Natural killer cell (primary cell): ENCODE data around the gene HACD1. TPM values are rescaled to one million over a fixed set of nuclear protein-coding genes. Genes with fewer than 3 reads are reported as not detected.

ENCODE experiments used
- ATAC-seq, 3 donors: fragments of 150-1000 bp in 2 of 3; fragments of 200-7000 bp in 1 of 3; cut with Tn5 transposase; 1 replicate in 1 of 3; 2 replicates in 2 of 3; pipeline ENCODE4 v1.10.0; 2021; ENCODE audit warnings: mild to moderate bottlenecking in 2 of 3, moderate library complexity in 2 of 3
- DNase-seq, 2 donors: peaks; one replicate each; pipeline versions ENCODE4 v3.0.0 to v3.0.0-alpha.2; 2013 to 2021; ENCODE audit warnings: mixed read lengths in 1 of 2
- H3K27ac ChIP-seq: one replicate; pipeline ENCODE4 v1.5.1; 2013; ENCODE audit warnings: mild to moderate bottlenecking, low read length
- H3K27me3 ChIP-seq: one replicate; pipeline ENCODE4 v1.6.1; 2013; ENCODE audit warnings: low read length; ENCODE audit not compliant: control insufficient read depth, insufficient read depth
- H3K36me3 ChIP-seq: one replicate; pipeline ENCODE4 v1.6.1; 2013; ENCODE audit warnings: low read length; ENCODE audit not compliant: control insufficient read depth, insufficient read depth
- H3K4me1 ChIP-seq: one replicate; pipeline ENCODE4 v1.6.1; 2013; ENCODE audit warnings: low read length; ENCODE audit not compliant: control insufficient read depth, insufficient read depth
- H3K4me3 ChIP-seq: one replicate; pipeline ENCODE4 v1.5.1; 2013; ENCODE audit warnings: low read length
- H3K9me3 ChIP-seq: one replicate; pipeline ENCODE4 v1.6.1; 2013; ENCODE audit warnings: low read length; ENCODE audit not compliant: control insufficient read depth, insufficient read depth
- H3K27ac Mint-ChIP-seq, 2 donors: one replicate each; pipeline ENCODE4 v1.8.0; 2022; ENCODE audit warnings: mild to moderate bottlenecking in 2 of 2, mixed read lengths in 2 of 2, moderate library complexity in 1 of 2
- H3K27me3 Mint-ChIP-seq, 2 donors: one replicate each; pipeline ENCODE4 v1.8.0; 2022; ENCODE audit warnings: low read depth in 2 of 2, mixed read lengths in 2 of 2
- H3K36me3 Mint-ChIP-seq: one replicate; pipeline ENCODE4 v1.8.0; 2022; ENCODE audit warnings: mixed read lengths
- H3K4me1 Mint-ChIP-seq, 2 donors: one replicate each; pipeline ENCODE4 v1.8.0; 2022; ENCODE audit warnings: mixed read lengths in 2 of 2
- H3K4me3 Mint-ChIP-seq: one replicate; pipeline ENCODE4 v1.8.0; 2022; ENCODE audit warnings: mild to moderate bottlenecking, moderate library complexity, mixed read lengths
- H3K9me3 Mint-ChIP-seq, 2 donors: one replicate each; pipeline ENCODE4 v1.8.0; 2022; ENCODE audit warnings: mixed read lengths in 2 of 2
- WGBS: methylation state at CpG from one replicate; pipeline ENCODE4 v1.1.7; 2013; ENCODE audit warnings: missing lambda C conversion rate; ENCODE audit not compliant: insufficient coverage; 5-methylcytosine and 5-hydroxymethylcytosine counted together
- intact Hi-C: fragments of 100-400 bp; cut with micrococcal nuclease; formaldehyde crosslinking; loops from one replicate; pipeline ENCODE4 v1.14.2; 2022
- total RNA-seq, 4 donors: library from RNA; stranded (reverse); fragments of 120-200 nt in 1 of 4; gene quantifications; one replicate each; pipeline versions ENCODE4 v1.2.3 to v1.2.4, GENCODE V29; 2013 to 2022
- TF ChIP-seq, protein P1 (sequence below): fragments of 200-600 bp; IDR thresholded peaks from one replicate; pipeline ENCODE4 v1.8.0; 2022; ENCODE audit warnings: antibody characterized with exemption

Gene HACD1
- total RNA-seq, 3 donors from 2014 or later (not counting 1 experiment from before 2014, with no cell fraction given): 0.82 to 1.5 (median 0.87) TPM

- no peak for DNase-seq
- no peaks in the 10 kb centered on the region for H3K4me1 ChIP-seq
- WGBS: 93% methylated on average over 1 of the region's 2 CpGs
- H3K36me3 ChIP-seq: no peaks in the 10 kb centered on the region
- H3K27ac Mint-ChIP-seq: no peak overlapping the region
- no peak overlapping the region for H3K27ac ChIP-seq
- H3K4me3 Mint-ChIP-seq: no peak overlapping the region
- intact Hi-C loops: no loop called here
- peaks cover 0 to 9% of the 10 kb centered on the region in 2 donors for H3K4me1 Mint-ChIP-seq
- no peaks in the 10 kb centered on the region for H3K36me3 Mint-ChIP-seq
- TF ChIP-seq, protein P1, sequence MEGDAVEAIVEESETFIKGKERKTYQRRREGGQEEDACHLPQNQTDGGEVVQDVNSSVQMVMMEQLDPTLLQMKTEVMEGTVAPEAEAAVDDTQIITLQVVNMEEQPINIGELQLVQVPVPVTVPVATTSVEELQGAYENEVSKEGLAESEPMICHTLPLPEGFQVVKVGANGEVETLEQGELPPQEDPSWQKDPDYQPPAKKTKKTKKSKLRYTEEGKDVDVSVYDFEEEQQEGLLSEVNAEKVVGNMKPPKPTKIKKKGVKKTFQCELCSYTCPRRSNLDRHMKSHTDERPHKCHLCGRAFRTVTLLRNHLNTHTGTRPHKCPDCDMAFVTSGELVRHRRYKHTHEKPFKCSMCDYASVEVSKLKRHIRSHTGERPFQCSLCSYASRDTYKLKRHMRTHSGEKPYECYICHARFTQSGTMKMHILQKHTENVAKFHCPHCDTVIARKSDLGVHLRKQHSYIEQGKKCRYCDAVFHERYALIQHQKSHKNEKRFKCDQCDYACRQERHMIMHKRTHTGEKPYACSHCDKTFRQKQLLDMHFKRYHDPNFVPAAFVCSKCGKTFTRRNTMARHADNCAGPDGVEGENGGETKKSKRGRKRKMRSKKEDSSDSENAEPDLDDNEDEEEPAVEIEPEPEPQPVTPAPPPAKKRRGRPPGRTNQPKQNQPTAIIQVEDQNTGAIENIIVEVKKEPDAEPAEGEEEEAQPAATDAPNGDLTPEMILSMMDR: no peak
- no peaks in the 10 kb centered on the region for H3K9me3 Mint-ChIP-seq
- H3K9me3 ChIP-seq: no peaks in the 10 kb centered on the region
- H3K4me3 ChIP-seq: no peak overlapping the region
- H3K27me3 ChIP-seq: no peaks in the 10 kb centered on the region
- H3K27me3 Mint-ChIP-seq: no peaks in the 10 kb centered on the region
- ATAC-seq: no peak
Observed at GRCh38 chr10:17561111-17561510, 56.1 kb downstream of the HACD1 start.

DNA sequence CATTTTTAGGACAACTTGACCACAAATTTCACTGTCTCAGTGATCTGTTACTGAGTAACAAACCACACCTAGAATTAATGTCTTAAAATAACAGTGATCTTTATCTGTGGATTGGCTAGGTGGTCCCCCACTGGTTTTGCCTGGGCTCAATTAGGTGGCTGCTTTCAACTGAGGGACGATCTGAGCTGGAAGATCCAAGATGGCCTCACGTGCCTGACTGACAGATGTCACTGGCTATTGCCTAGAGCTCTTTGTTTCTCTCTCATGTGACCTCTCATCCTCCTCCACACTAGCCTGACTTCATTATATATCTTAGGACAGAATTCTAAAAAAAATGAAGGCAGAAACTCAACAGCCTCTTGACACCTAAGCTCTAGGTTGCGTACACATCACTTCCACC is 59.7 kb downstream of the HACD1 start:
- Mint-ChIP-seq H3K27ac (no peak overlapping the region), H3K9me3 (no peaks in the 10 kb centered on the region), H3K4me1 (peaks cover 0 to 9% of the 10 kb centered on the region in 2 donors), H3K4me3 (no peak overlapping the region), H3K36me3 (no peaks in the 10 kb centered on the region), H3K27me3 (no peaks in the 10 kb centered on the region)
- no peak overlapping the region for H3K27ac ChIP-seq
- H3K27me3 ChIP-seq: no peaks in the 10 kb centered on the region
- no peak overlapping the region for H3K4me3 ChIP-seq
- DNase-seq (no peak), ATAC-seq (no peak)
- intact Hi-C loops: no loop called here
- no peaks in the 10 kb centered on the region for H3K36me3 ChIP-seq
- WGBS: 88% methylated on average over 3 of the region's 3 CpGs
- no peaks in the 10 kb centered on the region for H3K9me3 ChIP-seq
- TF ChIP-seq, protein P1: no peak
- H3K4me1 ChIP-seq: no peaks in the 10 kb centered on the region

- no peaks in the 10 kb centered on the region for H3K27me3 ChIP-seq
- Mint-ChIP-seq H3K4me3 (no peak overlapping the region), H3K27me3 (no peaks in the 10 kb centered on the region), H3K4me1 (peaks cover 4 to 5% of the 10 kb centered on the region in 2 donors), H3K9me3 (no peaks in the 10 kb centered on the region), H3K36me3 (no peaks in the 10 kb centered on the region), H3K27ac (no peak overlapping the region)
- ATAC-seq (no peak), DNase-seq (no peak)
- H3K36me3 ChIP-seq: no peaks in the 10 kb centered on the region
- H3K4me1 ChIP-seq: no peaks in the 10 kb centered on the region
- TF ChIP-seq, protein P1: no peak
- intact Hi-C loops: no loop called here
- WGBS: 78% methylated on average over 3 of the region's 3 CpGs
- H3K4me3 ChIP-seq: no peak overlapping the region
- H3K9me3 ChIP-seq: no peaks in the 10 kb centered on the region
- no peak overlapping the region for H3K27ac ChIP-seq
Observed at GRCh38 chr10:17548770-17549169, 68.4 kb downstream of the HACD1 start.

GRCh38 chr10:17548162-17548561 is 69.0 kb downstream of the HACD1 start:
- WGBS: 100% methylated on average over 1 of the region's 2 CpGs
- Mint-ChIP-seq H3K9me3 (no peaks in the 10 kb centered on the region), H3K4me1 (peaks cover 4 to 5% of the 10 kb centered on the region in 2 donors), H3K4me3 (no peak overlapping the region), H3K27me3 (no peaks in the 10 kb centered on the region), H3K27ac (no peak overlapping the region), H3K36me3 (no peaks in the 10 kb centered on the region)
- DNase-seq (no peak), ATAC-seq (no peak)
- TF ChIP-seq, protein P1: no peak
- no peaks in the 10 kb centered on the region for H3K36me3 ChIP-seq
- intact Hi-C loops: no loop called here
- H3K4me3 ChIP-seq: no peak overlapping the region
- H3K27ac ChIP-seq: no peak overlapping the region
- no peaks in the 10 kb centered on the region for H3K27me3 ChIP-seq
- H3K9me3 ChIP-seq: no peaks in the 10 kb centered on the region
- no peaks in the 10 kb centered on the region for H3K4me1 ChIP-seq
